ENCODE data around the gene RBM4. TPM values are rescaled to one million over a fixed set of nuclear protein-coding genes. Genes with fewer than 3 reads are reported as not detected.

RBM4 gene
- total RNA-seq, 4 donors from 2014 or later = 104 to 147 (median 131) TPM

DNA sequence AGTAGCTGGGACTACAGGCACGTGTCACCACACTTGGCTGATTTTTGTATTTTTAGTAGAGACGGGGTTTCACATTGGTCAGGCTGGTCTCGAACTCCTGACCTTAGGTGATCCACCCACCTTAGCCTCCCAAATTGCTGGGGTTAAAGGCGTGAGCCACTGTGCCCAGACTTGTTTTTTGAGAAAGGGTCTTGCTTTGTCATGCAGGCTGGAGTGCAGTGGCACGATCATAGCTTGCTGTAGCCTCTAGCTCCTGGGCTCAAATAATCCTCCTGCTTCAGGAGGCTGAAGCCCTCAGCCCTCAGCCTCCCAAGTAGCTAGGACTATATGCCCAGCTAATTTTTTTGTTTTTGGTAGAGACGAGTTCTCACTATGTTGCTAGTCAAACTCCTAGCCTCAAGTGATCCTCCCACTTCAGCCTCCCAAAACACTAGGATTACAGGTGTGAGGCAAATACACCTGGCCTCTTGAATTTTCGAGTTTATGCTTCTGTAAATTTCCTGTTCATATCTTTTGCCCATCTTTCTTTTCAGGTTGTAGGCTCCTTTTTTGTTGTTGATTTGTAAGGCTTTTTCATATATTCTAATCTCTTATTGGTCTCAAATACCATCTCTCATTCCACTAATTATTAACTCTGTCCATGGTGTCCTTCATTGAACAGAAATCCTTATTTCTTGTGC, 42.6 kb downstream of the RBM4 start:
- no peak for DNase-seq
- H3K36me3 ChIP-seq = no peaks in the 10 kb centered on the region
- no peak for TF ChIP-seq POLR2A (IDR thresholded peaks at IDR 0.05)
- no peak for TF ChIP-seq CTCF (IDR thresholded peaks at IDR 0.05)
- H3K27ac ChIP-seq = no peak overlapping the region
- H3K4me3 ChIP-seq (replicated peaks in 1 of 3) = no peak overlapping the region
- H3K27me3 ChIP-seq = no peaks in the 10 kb centered on the region
- peaks cover 6 to 9% of the 10 kb centered on the region in 2 donors for H3K4me1 ChIP-seq
- intact Hi-C loops (cut with DNase I) = no loop called here
- 85 to 86% methylated on average over 7 of the region's 7 CpGs for WGBS, 2 donors
- H3K9me3 ChIP-seq = no peaks in the 10 kb centered on the region

- 88 to 89% methylated on average over 8 of the region's 8 CpGs for WGBS, 2 donors
- H3K36me3 ChIP-seq = no peaks in the 10 kb centered on the region
- no peaks in the 10 kb centered on the region for H3K27me3 ChIP-seq
- no peak overlapping the region for H3K4me3 ChIP-seq (replicated peaks in 1 of 3)
- no peak overlapping the region for H3K27ac ChIP-seq
- no peaks in the 10 kb centered on the region for H3K4me1 ChIP-seq
- no peaks in the 10 kb centered on the region for H3K9me3 ChIP-seq
- DNase-seq = no peak
- intact Hi-C loops (cut with DNase I) = no loop called here
- no peak for TF ChIP-seq CTCF (IDR thresholded peaks at IDR 0.05)
- no peak for TF ChIP-seq POLR2A (IDR thresholded peaks at IDR 0.05)
These were observed 45.4 kb downstream of the RBM4 start for GRCh38 chr11:66683877-66684276.

DNA sequence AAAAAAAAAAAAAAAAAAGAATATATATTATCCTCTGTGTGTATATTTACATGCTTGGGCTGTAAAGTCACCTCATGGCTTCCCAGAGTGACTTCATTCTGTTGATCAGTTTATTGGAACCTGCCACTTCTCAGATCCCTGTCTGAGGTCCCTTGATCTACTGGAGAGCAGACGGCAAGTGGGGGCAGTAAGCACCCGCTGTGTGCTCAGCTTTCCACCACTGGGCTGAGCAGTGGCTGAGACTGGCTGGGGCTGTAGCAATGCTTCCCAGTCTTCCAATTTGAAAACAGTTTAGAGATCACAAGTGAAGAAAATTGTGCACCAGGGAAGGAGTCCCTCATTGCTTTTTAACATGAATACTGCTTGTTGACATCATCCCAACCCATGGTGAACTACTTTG, 46.1 kb downstream of the RBM4 start:
- Histone ChIP-seq H3K9me3 (no peaks in the 10 kb centered on the region), H3K27ac (no peak overlapping the region), H3K4me1 (no peaks in the 10 kb centered on the region), H3K27me3 (no peaks in the 10 kb centered on the region), H3K36me3 (no peaks in the 10 kb centered on the region), H3K4me3 (replicated peaks in 1 of 3) (no peak overlapping the region)
- no peak for DNase-seq
- intact Hi-C loops (cut with DNase I) = no loop called here
- TF ChIP-seq CTCF (IDR thresholded peaks at IDR 0.05) = no peak
- TF ChIP-seq POLR2A (IDR thresholded peaks at IDR 0.05) = no peak
- WGBS, 2 donors = 86 to 94% methylated on average over 2 of the region's 2 CpGs

- Histone ChIP-seq H3K27ac (no peak overlapping the region), H3K36me3 (no peaks in the 10 kb centered on the region), H3K4me3 (replicated peaks in 1 of 3) (no peak overlapping the region), H3K4me1 (no peaks in the 10 kb centered on the region), H3K27me3 (no peaks in the 10 kb centered on the region), H3K9me3 (no peaks in the 10 kb centered on the region)
- 87 to 89% methylated on average over 27 of the region's 27 CpGs for WGBS, 2 donors
- intact Hi-C loops (cut with DNase I) = no loop called here
- no peak for DNase-seq
- TF ChIP-seq CTCF (IDR thresholded peaks at IDR 0.05) = no peak
- no peak for TF ChIP-seq POLR2A (IDR thresholded peaks at IDR 0.05)
These were observed 47.0 kb downstream of the RBM4 start for GRCh38 chr11:66685276-66686099.
